SKM-1 (cell line): ENCODE data around the gene CHST6.
"Not testable (repeated sequence)": the region's sequence is repeated elsewhere in the genome, so short reads cannot be mapped to it uniquely, and the experiment has no call there.

Experiments used
- DNase-seq: peaks from one replicate; lab custom pipeline; 2025; ENCODE audit not compliant: unreplicated experiment; lab: John Stamatoyannopoulos, UW

CHST6 gene

GRCh38 chr16:75477680-75478473, 17.4 kb downstream of the CHST6 start:
- DNase-seq = no peak

GRCh38 chr16:75476817-75477216, 18.4 kb downstream of the CHST6 start:
- no peak for DNase-seq

DNA sequence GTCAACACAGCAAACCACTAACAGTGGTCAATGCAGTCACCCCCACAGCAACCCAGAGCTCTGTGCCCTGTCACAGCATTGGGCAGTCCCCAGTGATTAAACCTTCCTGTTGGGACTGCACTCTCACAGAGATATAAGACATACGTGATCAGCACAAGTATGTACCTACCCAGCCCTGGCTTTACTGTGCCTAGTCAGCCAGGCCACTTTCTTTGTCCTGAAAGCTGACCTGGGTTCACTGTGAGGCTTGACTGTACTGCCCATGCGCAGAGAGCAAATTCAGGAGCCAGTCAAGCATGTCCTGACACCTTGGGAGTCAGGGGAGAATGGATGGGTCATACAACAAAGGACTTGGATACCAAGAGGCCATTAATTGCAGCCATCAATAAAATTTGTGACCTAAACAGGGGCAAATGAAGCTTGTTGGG, 19.8 kb downstream of the CHST6 start:
- no peak for DNase-seq

DNA sequence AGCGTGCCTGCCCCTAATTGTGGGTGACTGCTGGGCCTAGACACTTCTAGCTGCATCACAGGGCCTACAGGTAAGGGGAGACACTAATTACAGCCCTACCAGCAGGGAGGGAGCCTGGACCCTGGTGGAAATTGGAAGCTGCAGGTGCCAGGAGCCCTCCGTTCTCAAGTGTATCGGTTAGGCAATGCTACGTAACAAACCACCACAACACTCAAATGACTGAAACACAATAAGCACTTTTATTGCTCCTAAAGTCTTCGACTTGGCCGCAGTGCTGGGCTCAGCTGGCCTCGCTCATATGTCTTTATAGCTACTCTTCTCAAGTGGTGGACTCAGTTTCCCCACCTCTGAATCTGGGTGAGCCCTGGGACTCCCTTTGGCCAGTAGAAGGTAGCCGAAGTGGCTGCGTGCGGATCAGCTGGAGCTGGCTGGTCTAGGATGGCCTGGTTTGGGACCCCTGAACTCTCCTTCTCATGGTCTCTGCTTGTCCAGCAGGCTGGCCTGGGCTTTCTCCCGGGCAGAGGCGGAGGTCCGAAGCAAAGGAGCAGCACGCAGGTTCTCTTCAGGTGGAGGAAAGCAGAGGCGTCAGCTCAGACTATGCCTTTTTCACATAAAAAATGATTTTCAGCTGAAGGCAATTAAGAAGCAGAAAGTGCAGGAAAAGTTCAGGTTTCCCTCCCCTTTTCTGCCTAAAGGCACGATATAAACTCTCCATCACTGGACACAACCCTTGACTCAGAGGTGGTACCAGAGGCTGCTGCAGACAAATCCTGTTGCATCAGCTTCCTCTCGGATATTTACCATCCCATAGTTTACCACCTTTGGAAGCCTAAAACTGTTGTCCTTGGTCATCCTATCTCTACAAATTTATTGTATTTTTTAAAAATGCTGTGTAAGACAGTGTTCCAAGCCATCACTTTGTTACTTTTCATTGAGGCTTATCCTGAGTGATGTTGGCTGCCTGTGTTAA, 22.0 kb downstream of the CHST6 start:
- no peak for DNase-seq

DNA sequence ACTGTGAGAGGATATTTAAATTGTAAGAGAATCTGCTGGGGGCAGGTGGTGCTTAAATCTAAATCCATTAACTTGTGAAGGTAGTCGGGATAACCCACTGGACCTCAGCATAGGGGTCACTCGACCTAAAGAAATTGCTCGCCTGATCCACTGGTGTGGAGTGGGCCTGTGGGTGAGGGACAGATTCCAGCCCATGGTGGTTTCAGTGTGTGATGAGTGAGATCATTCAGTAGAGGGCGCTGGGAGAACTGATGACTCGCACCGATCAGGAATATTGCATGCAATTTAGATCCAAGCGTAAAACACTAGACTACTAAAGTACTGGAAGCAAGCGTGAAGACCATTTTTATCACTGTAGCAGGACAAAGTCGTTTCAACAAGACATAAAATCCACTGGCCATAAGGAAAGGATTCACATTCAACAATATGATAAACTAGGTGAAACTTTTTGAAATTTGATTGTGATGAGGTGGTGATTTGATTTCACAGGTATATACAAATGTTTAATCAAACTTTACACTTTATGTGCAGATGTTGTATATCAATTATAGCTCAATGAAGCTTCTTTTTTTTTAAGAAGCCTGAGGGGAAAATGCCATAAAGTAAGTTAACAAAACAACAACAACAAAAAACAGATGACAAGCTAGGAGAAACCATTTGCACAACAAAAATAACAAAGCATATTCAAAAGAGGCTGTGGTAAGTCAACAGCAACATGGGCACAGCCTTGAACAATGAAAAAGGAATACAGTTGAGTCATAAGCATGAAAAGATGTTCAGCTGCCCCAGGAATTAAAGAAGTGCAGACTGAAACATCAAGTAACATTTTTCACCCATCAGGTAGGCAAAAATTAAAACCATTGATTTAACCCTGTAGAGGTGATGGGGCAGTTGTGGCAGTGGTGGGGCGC, 23.3 kb downstream of the CHST6 start:
- no peak for DNase-seq

- DNase-seq = no peak
These were observed 28.5 kb downstream of the CHST6 start for GRCh38 chr16:75466760-75467159.

- DNase-seq = peak; percentile 97
These were observed 30.9 kb downstream of the CHST6 start, which contains the start of gene TMEM170A for GRCh38 chr16:75464122-75464918. TMEM170A (minus strand) TSS chr16:75464689; CDS start chr16:75464600, 89 bp downstream.

DNA sequence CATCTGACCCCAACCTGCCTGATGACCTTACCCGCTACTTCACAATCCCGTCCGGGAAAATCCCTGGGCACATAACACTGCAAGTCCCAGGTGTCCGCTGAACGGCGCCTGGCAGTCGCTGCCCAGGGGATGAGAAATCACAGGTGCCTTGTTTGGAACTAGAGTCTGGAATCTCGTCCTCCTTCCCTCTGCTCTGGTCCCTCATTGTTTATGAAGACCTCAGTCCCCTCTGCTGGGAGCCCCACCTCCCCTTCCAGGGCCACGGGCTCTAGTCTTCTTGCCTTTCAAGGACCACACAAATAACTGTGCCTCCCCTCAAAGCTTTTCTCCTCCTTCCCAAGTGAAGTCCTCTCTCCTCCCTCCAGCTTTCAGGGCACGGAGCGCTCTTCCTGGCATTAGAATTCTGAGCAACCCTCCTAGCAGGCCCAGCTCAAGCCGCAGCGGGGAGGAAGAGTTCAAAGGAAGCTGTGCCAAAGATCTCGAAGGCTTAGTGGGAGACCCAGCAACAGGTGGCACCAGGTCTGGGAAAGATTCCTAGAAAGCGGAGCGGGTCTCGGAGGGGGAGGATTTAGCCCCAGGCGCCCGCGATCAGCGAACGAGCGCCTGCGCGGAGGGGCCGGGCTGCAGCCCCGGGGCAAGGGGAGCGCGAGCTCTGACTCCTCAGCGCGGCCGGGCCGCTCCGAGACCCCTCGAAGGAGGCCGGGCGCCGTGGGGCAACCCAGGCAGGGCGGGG, 31.7 kb downstream of the CHST6 start:
- not testable (repeated sequence) for DNase-seq

DNA sequence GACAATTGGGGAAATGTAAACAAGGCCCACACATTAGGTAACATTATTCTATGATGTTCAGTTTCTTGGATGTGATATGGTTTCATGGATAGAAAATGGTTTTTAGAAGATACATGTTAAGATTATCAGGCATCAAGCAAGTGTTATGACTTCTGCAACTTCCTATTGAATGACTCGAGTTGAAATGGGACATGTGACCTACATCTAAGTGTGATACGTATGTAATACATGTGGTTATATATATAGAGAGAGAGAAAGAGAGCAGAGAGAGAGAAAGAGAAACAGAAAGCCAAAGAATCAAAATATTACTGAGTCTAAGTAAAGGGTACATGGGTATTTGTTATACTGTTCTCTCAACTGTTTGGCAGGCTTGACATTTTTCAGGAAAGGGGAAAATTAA, 32.4 kb downstream of the CHST6 start:
- no peak for DNase-seq

GRCh38 chr16:75461575-75461974, 33.7 kb downstream of the CHST6 start:
- no peak for DNase-seq

DNA sequence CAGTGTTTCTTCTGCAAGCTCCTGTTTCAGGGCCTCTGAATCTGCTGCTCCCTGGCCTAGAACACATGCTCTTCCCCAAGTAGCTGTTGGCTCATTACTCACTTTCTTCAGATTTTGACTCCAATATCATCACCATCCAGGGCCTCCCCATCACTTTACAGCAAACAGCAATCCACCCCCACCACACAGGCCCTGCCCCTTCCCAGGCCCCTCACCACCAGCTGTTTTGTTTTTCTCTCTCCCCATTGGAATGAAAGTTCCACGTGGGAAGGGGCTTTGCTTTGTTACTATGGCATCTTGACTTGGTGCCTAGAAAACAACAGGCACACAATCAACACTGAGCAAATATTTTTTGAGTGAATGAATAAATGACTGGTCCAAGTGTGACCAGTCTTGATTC, 34.8 kb downstream of the CHST6 start:
- DNase-seq = no peak

GRCh38 chr16:75459691-75460090, 35.5 kb downstream of the CHST6 start:
- DNase-seq = no peak

GRCh38 chr16:75458439-75458838, 36.8 kb downstream of the CHST6 start:
- DNase-seq = no peak

GRCh38 chr16:75458029-75458428, 37.2 kb downstream of the CHST6 start:
- DNase-seq = no peak

GRCh38 chr16:75457485-75458021, 37.7 kb downstream of the CHST6 start:
- no peak for DNase-seq

GRCh38 chr16:75456971-75457370, 38.3 kb downstream of the CHST6 start:
- DNase-seq = no peak

- not testable (repeated sequence) for DNase-seq
These were observed 38.8 kb downstream of the CHST6 start for GRCh38 chr16:75456486-75456885.

DNA sequence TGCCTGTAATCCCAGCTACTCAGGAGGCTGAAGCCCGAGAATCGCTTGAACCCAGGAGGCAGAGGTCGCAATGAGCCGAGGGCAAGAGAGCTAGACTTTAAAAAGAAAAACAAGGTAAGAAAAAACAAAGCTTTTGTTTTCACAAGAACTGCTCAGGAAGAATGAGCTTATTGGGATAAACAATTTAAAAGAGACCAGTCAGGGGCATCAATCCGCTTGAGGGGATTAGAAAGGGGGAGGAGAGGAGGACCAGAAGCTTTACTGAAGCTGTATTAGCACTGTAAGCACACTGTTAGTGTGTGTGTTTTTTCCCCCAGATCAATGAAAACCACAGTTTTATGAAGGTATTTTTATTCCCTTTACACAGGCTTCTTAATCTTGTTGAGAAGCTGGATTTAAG, 39.6 kb downstream of the CHST6 start:
- no peak for DNase-seq
